Measurements from ENCODE around the gene MAP7D1. TPM values are rescaled to one million over a fixed set of nuclear protein-coding genes. Genes with fewer than 3 reads are reported as not detected.
A peak's percentile ranks its signal among the peaks of the same experiment; 100 is the strongest.
"Not testable (repeated sequence)": the region's sequence is repeated elsewhere in the genome, so short reads cannot be mapped to it uniquely, and the experiment has no call there.

MAP7D1 gene
- total RNA-seq, 1 donor from 2014 or later, result 120 TPM

GRCh38 chr1:36154765-36155407 lies 1.1 kb upstream of the MAP7D1 start:
- Histone ChIP-seq H3K9me3 (no peaks in the 10 kb centered on the region), H3K4me3 (peak overlapping the region; percentile 98), H3K36me3 (no peaks in the 10 kb centered on the region), H3K27me3 (ENCODE audit: low read depth) (no peaks in the 10 kb centered on the region), H3K27ac (peak overlapping the region; percentile 99), H3K4me1 (peaks cover 75% of the 10 kb centered on the region)
- ATAC-seq, result no peak
- DNase-seq, result no peak
- intact Hi-C loops (cut with DNase I), result no loop called here
- no peak for TF ChIP-seq CTCF (IDR thresholded peaks at IDR 0.05)

DNA sequence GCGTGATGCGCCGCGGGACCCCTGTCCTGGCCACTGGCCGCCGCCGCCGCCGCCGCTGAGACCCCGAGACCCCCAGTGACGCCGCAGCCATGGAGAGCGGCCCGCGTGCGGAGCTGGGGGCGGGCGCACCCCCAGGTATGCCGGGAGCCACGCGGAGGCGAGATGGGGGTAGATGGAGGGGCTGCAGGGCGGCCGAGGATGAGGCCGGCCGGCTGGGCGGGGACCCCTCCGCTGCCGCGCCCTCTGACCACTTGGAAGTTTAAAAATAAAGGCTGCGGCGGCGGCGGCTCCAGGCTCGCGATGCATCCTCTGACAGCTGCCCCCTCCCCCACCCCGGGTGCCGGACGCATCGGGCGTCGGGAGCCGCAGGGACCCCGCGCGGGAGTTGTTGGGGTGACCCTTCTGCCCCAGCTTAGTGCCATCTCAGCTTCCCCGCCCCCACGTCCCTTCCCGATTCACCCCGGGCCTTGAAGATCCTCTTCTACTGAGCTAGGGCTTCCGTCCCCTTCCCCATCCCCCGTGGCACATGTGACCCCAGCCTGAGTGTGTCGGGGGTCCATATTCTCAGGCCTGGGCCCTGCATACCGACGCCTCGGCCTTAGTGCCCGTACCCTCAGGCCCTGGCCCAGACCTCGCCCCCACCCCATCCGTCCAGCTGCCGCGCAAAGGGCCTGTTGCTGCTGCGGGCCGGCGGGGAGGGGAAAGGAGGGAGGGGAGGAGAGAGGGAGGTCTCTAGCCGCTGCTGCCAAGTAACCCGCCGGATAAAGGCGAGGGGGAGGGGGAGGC lies 562 bp downstream of the MAP7D1 start:
- Histone ChIP-seq H3K4me3 (peak overlapping the region; percentile 98), H3K9me3 (no peaks in the 10 kb centered on the region), H3K27me3 (ENCODE audit: low read depth) (no peaks in the 10 kb centered on the region), H3K36me3 (no peaks in the 10 kb centered on the region), H3K27ac (peak overlapping the region; percentile 99), H3K4me1 (peaks cover 75% of the 10 kb centered on the region)
- intact Hi-C loops (cut with DNase I), result no loop called here
- ATAC-seq (peak; percentile 48 to 56), DNase-seq (peak; percentile 81)
- no peak for TF ChIP-seq CTCF (IDR thresholded peaks at IDR 0.05)

GRCh38 chr1:36157115-36157903 lies 1.3 kb downstream of the MAP7D1 start:
- intact Hi-C loops (cut with DNase I), result no loop called here
- no peak for TF ChIP-seq CTCF (IDR thresholded peaks at IDR 0.05)
- ATAC-seq (peak in 1 of 2 donors; percentile 0), DNase-seq (no peak)
- peak overlapping the region; percentile 99 for H3K27ac ChIP-seq
- peak overlapping the region; percentile 98 for H3K4me3 ChIP-seq
- no peaks in the 10 kb centered on the region for H3K27me3 ChIP-seq (ENCODE audit: low read depth)
- H3K4me1 ChIP-seq, result peaks cover 75% of the 10 kb centered on the region
- no peaks in the 10 kb centered on the region for H3K9me3 ChIP-seq
- H3K36me3 ChIP-seq, result no peaks in the 10 kb centered on the region

- TF ChIP-seq CTCF (IDR thresholded peaks at IDR 0.05), result no peak
Measured at GRCh38 chr1:36157973-36158826, 2.2 kb downstream of the MAP7D1 start.

GRCh38 chr1:36158827-36159252 lies 2.9 kb downstream of the MAP7D1 start:
- H3K4me3 ChIP-seq; H3K9me3 ChIP-seq; DNase-seq; ATAC-seq; intact Hi-C loops (cut with DNase I); H3K36me3 ChIP-seq; H3K27me3 ChIP-seq (ENCODE audit: low read depth): not testable (repeated sequence)
- H3K27ac ChIP-seq, result peak overlapping the region; percentile 99
- H3K4me1 ChIP-seq, result peaks cover 78% of the 10 kb centered on the region

More at GRCh38 chr1:36157973-36158826, 2.2 kb downstream of the MAP7D1 start:
- ATAC-seq, result no peak
- H3K4me3 ChIP-seq, result peak overlapping the region; percentile 98
- no peaks in the 10 kb centered on the region for H3K36me3 ChIP-seq
- intact Hi-C loops (cut with DNase I), result no loop called here
- H3K9me3 ChIP-seq, result no peaks in the 10 kb centered on the region
- H3K4me1 ChIP-seq, result peaks cover 75% of the 10 kb centered on the region
- DNase-seq, result no peak
- no peaks in the 10 kb centered on the region for H3K27me3 ChIP-seq (ENCODE audit: low read depth)
- H3K27ac ChIP-seq, result peak overlapping the region; percentile 99

All from lower lobe of right lung (tissue), 2 donors.